Measurements from ENCODE around the gene MESP1.

The MESP1 gene

DNA sequence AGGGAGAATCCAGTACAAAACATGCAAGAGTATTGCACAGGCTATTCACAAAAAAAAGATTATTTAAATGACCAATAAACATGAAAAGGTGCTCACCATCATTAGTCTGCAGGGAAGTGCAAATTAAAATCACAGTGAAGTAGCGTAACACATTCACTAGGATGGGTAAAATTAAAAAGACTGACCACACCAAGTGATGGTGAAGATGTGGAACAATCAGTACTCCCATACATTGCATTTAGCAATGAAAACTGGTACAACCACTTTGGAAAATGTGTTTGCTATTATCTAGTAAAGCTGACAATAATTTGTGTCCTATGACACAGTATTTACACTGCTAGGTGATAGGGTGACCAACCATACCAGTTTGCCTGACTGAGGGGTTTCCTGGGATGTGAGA is 26.4 kb downstream of the MESP1 start:
- DNase-seq (ENCODE audit: low read depth in 2 of 2): no peak

DNA sequence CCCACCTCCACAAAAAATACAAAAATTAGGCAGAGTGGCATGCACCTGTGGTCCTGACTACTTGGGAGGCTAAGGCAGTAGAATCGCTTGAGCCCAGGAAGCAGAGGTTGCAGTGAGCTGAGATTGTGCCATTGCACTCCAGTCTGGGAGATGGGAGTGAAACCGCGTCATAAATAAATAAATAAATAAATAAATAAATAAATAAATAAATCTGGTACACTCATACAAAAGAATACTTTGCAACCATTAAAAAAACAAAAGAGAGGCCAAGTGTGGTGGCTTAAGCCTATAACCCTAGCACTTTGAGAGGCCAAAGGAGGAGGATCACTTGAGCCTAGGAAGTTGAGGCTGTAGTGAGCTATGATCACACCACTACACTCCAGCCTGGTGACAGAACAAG is 28.0 kb downstream of the MESP1 start:
- DNase-seq (ENCODE audit: low read depth in 2 of 2): no peak

DNA sequence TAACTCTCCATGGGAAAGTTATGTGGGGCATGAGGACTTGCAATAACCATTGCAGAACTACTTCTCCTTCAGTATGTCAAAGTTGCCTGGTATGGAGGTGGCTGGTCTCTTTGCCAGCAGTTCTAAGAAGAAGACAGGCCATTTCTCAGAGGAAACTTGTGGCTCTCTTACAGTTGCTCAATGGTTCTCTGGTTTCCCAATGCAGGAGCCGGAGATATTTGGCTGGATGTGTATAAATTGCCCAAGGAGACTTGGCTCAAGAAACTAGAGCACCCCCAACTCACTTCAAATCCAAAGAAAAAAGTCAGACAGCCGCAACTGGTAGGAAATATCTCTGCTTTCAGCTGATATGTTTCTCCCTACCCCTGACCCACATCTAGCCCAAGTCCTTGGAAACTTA is 36.3 kb downstream of the MESP1 start:
- DNase-seq (ENCODE audit: low read depth in 2 of 2): no peak

DNA sequence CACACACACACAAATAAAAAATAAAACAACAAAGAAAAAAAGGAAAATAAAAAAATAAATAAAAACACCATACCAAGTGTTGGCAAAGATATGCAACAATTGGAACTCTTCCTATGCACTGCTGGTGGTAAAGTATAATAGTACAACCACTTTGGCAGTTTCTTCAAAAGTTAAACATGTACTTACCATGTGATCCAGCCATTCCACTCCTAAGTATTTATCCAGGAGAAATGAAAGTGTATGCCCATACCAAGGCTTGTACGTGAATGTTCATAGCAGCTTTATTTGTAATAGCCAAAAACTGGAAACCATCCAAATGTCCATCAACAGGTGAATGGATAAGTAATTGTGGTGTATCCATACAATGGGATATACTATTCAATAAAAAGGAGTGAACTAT is 43.5 kb downstream of the MESP1 start:
- DNase-seq (ENCODE audit: low read depth in 2 of 2): no peak

DNA sequence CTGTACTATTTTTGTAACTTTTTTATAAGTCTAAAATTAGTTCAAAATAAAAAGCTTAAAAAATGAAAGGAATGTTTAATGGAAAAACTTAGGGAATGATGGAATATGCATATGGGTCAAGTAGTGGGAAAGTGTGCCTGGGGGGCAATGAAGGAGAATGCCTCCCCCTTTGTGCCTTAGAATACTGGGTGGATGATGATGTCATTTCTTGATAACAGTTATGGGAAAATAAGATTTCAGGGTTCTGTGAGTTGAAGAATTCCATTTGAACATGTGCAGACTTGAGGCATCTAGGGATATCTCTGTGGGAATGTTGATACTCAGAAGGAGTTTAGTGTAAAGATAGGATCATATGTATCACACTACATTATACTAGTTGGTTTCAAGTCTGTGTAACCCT is 46.6 kb downstream of the MESP1 start:
- no peak for DNase-seq (ENCODE audit: low read depth in 2 of 2)

All from stimulated activated CD4-positive, alpha-beta T cell treated with anti-CD3 and anti-CD28 coated beads, Interleukin-15, amount 100 ng/mL, for 48 hours (primary cell).